NCI-H69 (cell line): Measurements from ENCODE around the gene GPAM.
"Not testable (repeated sequence)": the region's sequence is repeated elsewhere in the genome, so short reads cannot be mapped to it uniquely, and the experiment has no call there.

Experiments used
- DNase-seq: peaks from one replicate; lab custom pipeline; 2025; lab: John Stamatoyannopoulos, UW

The GPAM gene

DNA sequence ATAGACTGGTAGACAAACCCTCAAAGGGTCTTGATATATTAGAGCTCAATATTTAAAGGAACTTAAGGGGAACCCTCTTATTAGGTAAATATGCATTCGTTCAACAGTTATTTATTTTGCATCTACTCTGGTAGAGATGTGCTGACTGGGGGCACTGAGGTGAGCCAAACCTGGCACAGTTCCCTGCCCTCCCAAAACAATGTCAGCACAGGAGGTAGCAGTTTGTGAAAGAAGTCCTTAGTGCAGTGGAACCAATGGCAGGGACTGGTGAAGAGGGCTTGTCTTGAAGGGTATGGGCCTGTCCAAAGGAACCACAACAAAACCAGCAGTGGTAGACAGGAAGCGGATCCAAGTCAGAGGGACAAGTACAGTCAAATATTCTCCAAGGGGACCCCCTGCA is 32.6 kb upstream of the GPAM start:
- no peak for DNase-seq

DNA sequence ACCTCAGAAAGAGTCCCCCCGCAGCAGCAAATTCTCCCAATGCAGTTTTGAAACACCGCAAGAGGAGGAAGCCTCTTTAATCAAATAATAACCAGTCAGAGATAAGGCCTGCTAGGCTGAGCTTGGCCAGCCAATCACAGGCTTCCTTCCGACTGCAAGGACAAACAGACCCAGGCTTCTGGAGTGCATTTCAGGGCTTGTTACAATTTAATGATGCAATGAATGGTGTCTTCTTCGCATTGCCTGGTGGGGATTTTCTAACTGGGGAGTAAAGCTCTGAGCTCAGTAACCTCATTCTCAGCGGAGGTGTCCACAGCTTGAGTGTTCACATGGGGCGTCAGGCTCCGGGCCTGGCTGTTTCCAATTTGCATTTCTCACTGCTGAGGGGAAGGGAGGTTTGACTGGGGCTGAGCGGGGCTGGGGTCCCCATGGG is 31.8 kb upstream of the GPAM start:
- no peak for DNase-seq

DNA sequence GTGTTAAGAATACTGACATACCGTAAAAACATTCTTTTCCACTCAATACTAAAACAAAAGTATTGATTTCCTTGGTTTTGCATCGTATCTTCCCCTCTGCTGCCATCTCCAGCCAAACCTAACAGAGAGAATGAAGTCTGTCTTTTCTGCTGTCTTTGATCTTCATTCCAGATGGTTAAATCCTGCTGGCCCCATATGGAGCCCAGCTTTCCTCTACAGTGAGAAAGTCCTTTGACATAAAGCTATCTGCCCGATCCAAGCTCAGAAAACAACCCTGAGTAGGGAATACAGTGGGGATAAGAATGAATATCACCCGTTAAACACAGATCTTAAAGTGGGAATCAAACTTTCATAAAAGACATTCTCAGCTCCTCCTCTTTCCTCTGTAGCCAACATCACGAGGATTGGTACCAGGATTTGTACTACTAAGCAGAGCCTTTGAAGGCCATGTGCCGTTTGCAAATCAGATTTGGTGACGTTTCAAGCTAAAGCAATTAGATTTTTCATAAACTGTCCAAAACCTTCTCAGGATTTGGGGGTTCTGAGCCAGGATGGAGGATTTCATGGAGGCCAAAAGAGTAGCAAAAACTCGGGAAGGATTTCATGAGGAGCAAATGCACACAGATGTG is 30.8 kb upstream of the GPAM start:
- DNase-seq: no peak

DNA sequence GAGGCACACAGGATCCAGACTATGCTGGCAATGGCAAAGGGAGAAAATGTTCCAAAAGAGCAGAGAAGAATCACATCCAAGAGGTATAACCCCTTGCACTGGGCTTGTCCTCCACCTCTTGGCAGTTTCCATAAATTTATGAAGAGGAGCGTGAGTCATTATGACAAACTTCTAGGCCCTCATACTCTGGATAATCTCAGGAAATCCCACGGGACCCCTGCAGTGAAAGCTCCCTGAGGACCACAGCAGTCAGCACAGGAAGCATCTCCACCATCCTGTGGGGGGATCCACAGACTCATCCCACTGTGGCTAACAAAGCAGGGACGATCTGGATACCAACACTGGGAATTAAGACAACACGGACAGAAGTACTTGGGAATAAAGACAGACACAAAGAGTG is 30.3 kb upstream of the GPAM start:
- DNase-seq: no peak

DNA sequence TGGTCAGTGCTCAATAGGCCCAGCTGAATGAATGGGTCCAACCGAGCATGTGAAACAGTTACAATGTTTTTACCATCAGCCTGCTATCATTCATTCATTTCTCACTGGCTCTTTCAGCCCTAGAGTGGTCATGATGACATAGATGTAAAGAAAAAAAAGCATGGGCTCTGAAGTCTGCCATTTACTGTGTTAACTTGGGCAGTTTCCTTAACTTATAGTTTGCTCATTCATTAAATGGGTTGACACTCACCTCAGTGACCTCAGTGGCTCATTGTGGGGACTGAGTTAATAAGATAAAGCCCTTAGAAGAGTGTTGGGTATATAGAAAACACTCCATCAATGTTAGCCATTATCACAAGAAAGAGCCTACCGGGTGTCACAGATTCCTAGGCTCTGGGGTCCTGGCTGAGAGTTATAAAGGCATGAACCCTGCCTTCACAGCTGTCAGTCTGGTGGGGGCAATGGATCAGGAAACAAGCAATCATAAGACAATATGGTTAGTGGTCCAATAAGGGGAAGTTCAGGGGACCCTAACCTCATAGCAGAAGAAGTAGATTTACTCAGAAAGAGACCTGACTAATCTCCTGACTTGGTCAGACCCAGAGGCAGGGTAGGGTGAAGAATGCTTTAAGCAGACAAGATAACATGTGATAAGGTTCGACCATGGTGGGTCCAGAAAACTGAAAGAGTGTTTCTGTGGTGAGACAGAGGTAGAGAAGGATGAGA is 29.7 kb upstream of the GPAM start:
- no peak for DNase-seq

DNA sequence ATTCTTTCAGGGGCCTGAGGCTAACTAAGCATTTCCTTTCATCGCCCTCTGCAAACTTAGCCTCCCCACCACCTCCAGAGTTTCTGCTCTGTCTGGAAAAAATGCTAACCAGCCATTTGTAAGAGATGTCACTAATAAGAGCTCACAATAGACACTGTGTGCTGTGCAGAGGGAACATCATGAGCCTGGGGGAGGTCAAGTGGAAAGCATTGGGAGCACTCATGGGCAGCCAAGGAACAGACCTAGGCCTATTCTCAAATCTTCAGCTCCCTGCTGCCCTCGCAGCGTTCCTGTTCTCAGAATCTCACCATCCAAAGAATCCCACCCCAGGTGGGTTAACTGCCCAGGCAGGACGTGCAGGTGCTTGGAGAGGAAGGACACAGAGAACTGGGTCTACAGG is 27.1 kb upstream of the GPAM start:
- no peak for DNase-seq

DNA sequence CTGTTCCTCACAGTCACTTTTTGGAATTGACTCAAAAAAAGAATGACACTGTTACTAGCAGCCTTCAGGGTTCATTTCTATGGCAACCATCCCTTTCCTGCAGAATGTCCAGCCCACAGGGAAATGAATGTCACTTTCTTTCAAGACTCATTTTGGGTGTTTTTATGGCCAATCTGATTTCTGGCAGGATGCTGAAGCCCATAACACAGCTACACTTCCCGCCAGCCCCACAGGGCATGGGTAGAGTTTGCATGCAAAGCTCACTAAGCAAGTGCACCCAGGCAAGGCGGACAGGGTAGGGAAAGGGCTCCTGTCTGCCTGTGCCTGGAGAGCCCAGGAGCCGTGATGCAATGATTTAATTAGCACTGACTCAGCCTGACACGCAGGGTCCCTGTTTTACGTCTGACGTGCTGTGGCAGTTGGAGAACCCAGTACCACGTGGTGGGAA is 26.1 kb upstream of the GPAM start:
- no peak for DNase-seq

DNA sequence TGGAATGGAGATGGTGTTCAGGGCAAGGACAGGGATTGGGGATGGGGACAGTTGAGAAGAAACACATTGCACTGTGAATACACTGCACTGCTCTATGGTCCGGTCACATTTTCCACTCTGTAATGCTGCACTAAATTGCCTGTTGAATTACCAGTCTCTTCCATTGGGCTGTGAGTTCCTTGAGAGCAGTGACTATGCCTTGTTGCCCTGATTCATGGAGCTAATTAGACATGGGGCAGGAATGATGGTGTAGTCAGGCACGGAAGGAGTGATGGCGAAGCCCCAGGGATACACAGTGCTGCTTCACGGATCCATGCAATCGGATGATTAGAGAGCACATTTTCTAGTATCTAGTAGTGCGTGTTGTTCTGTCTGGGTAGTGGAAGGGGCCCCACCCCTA is 25.4 kb upstream of the GPAM start:
- no peak for DNase-seq

DNA sequence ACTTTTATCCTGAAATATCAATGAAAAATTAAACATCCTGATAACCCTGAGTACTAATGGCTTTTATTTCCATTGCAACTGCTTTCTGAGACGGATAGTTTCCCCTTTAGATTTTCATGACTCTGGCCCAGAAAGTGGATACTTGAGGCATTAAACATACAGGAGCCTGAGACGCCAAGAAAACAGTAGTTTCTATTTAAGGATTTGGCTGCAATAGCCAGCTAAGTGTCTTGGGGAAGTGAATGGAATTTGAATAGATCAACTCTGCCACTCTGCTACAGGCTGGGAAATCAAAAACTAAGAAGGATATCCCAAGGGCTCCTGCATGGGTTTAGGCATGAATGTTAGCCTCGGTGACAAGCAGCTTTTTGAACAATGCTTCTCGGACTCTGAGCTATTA is 24.7 kb upstream of the GPAM start:
- DNase-seq: no peak

DNA sequence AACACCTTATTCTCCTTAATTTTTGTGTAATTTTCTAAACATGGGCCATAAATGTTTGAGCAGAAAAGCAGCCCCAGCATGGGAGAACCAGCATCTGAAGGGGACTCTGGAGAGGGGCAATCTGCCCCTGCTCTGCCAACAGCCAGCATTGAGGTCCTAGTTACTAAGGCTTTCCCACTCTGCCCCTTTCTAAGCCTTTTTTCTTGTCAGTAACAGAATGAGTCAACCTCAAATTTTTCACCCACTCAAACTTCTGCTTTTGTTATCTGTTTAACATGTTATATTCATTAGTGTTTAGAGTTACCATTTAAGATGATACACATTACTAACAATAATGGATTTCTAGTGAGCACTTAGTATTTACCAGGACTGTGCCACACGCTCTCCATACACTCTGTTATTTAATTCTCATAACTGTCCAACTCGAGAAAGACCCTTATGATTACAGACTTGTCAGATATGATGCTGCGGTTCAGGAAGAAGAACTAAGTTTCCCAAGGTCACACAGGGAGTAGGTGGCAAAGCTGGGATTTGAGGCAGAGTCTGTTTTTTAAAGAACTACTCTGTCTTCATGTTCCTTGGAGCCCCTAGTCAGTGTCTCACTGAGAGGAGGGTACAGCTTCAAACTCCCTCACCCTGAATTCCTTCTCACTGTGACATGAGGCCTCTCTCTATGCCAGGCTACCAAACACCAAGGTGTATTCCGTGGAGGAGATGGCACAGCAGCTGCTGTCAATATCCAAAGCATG is 19.9 kb upstream of the GPAM start:
- no peak for DNase-seq

DNA sequence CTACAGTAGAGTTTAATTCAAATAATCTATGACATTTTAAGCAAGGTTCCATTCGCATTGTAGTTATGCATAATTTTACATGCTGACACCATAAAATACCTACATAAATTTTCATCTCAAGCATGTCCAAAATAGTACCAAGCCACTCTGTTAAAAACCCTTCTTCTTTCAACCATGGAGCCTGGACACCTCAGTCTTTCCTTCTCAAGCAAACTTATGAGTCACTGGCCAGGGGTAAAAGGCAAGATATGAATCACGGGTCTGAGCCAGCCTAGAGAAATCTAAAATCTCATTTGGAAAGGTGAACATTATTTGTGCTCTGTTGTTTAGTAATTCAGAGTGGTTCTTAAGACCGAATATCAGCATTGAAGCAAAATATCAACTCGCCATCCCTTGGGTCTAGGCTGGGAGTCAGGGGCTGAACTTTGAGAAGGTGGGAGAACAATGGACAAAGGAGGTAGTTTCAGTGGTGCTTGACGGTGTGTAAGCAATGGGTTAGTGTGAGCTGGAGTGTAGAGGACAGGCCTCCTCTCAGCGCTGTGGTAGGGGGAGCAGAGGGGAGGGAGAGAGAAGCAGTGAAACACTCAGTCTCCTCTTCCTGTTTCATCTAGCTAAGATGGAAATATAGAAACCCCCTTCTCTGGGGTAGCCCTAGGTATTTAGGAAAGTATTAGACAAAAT is 19.1 kb upstream of the GPAM start:
- no peak for DNase-seq

DNA sequence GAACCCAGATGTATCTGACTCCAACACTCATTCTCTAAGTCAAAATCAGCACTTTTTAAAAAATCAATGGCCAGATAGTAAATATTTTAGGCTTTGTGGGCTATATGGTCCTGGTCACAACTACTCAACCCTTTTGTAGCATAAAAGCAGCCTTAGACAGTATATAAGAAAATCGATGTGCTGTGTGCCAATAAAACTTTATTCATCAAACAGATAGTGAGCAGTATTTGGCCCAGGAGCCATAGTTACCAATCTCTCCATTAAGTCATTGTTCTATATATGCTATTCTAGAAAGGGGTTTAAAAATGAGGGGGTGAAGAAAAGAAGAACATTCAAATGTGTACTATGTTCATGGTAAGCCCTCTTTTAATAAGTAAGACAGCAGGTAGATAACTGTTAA is 18.5 kb upstream of the GPAM start:
- no peak for DNase-seq

DNA sequence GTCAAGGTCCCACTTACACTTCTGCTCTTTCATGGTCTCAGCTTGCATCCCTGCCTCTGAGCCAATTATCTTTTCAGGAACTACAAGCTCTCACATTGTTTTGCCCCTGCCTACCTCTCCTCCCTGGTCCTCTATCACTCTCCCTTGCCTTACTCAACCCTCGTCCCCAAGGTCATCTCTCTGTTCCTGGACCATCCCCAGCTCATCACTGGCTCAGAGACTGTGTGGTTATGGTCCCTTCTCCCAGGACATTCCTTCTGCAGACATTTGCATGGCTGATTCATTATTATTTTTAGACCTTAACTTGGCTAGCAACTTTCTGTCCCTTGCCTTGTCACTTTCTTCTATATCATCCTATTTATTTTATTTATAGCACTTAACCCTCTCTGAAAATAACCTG is 17.8 kb upstream of the GPAM start:
- no peak for DNase-seq

DNA sequence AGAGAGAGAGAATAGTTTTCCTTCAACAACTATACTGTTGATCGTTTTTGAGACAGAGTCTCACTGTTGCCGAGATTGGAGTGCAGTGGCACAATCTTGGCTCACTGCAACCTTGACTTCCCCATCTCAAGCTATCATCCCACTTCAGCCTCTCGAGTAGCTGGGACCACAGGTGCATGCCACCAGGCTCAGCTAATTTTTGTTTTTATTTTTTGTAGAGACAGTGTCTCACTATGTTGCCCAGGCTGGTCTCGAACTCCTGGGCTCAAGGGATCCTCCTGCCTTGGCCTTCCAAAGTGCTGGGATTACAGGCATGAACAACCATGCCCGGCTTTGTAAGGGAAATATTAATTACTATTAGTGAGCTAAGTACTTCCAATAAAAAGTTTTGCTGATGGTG is 16.7 kb upstream of the GPAM start:
- not testable (repeated sequence) for DNase-seq

DNA sequence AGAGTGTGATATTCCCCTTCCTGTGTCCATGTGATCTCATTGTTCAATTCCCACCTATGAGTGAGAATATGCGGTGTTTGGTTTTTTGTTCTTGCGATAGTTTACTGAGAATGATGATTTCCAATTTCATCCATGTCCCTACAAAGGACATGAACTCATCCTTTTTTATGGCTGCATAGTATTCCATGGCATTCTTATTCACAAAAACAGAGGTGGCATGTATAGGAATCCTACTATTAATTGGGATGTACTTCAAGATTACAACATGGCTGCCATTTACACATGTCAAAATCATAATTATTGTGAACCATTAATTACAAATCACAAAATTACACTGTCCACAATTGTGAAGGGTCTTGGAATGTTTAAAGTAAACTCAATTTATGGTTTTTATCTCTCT is 14.1 kb upstream of the GPAM start:
- DNase-seq: not testable (repeated sequence)

DNA sequence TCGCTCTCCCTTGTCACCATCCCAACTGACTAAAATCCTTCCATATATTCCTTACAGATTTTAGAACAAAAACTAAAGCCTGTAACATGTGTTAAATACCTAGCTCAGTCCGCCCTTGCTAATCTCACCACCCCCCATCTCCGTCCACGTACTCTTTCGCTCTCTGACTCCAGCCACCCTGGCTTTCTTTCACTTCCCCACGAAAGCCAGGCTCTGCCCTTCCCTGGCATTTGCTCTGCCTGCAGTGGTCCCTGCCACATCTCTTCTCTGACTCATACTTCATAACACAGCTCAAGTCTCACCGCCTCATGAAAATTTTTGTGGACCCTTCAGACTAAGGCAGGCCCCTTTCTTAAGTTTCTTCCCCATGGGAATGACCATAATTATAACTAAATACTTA is 11.7 kb upstream of the GPAM start:
- no peak for DNase-seq

DNA sequence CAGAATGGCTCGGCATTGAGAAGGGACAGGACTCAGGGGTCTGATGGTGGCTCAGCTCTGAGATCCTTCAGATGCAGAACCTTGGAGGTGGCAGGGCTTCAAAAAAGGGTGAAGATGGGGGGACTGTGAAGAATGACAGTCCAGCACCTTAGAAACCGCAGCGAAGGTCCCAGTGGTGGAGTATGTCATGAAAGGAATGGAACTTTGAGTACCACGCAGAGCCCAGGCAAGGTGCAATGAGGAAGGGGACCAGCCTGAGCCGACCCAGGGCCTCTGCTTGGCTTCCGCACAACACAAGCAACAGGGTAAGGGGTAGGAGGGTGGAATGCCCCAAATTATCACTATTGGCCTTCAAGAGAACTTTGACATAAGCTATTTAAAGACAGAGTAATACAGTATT is 8.2 kb upstream of the GPAM start:
- no peak for DNase-seq

DNA sequence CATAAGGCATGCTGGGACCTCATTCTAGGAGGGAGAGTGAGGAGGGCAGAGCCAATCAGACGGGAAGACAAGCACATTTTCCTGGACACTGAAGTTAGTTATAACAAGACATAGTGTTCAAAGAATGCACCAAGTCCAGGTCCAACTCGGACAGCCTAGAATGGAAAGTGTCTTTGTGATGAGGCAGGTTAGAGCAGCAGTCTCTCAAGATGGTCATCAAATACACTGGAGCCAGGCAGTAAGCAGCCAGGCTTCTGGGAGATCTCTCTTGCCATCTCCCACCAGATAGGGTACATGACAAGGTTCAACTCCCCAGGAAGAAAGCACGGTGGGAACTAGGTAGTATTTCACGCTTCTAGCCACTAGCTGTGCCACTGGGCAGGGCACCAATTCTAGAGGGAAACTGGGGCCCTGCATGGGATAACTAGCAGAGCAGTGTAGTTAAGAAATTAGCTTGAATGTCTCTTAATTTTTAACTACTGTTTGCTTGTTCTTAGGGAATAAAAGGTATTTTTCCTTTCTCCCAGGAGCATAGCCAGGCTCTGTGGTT is 7.6 kb upstream of the GPAM start:
- no peak for DNase-seq

DNA sequence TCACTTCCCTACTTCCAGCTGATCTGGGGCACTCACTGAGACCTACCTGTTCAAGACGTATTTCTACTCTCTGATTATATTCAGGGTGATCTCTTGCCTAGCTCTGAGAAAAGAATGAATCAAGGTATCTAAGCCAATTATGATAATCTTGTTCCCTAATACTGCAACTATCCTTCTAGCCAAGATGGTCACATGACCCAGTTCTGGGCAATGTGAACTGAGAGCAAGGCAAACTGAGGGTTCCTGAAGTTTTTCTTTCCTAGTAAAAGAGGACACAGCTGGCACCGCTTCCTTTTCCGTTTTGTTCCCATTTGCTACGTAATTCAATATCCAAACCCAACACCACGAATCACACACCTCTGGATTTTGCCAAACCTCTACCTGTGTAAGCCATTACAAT is 5.9 kb upstream of the GPAM start:
- no peak for DNase-seq

DNA sequence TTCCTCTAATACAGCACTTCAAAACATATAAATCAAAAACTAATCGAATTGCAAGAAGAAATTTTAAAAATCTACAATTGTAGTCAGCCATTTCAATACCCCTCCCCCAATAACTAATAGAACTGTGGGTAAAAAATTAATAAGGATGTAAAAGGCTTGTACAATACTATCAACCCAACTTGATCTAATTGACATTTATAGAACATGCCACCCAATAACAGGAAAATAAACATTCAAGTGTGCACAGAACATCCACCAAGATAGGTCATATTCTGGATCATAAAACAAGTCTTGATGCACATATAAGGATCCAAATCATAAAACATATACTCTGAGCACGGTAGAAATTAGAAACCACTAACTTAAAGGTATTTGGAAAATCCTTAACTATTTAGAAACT is 4.0 kb upstream of the GPAM start:
- DNase-seq: no peak

DNA sequence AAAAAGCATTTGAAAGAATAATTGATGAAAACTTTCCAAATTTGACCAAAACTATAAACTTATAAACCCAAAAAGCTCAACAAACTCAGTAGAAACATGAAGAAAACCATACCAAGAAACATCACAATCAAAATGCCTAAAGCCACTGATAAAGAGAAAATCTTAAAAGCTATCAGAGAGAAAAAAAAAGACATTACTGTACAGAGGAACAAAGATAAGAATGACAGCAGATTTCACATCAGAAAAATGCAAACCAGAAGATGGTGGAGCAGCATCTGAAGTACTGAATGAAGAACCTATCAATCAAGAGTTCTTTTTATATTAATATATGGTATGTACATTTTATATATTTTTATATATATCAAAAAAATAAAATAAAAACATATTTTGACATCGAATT is 2.4 kb upstream of the GPAM start:
- DNase-seq: no peak

DNA sequence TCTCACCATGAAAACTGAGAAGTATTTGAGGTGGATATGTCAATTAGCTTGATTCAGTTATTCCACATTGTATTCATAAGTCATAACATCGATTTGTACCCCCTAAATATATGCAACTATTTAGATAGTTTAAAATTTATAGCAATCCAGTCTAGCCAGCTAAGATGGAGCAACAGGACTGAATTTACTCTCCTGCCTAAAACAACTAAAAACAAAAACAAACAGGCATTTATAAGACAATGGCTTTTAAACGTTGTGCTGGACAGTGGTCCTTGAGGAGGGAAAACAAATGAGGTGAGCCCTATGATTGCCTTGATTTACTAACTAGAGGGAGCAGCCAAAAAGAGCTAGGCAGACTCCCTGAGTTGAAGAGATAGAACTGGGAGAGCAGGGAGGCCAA is 814 bp upstream of the GPAM start:
- peak; percentile 5 for DNase-seq

DNA sequence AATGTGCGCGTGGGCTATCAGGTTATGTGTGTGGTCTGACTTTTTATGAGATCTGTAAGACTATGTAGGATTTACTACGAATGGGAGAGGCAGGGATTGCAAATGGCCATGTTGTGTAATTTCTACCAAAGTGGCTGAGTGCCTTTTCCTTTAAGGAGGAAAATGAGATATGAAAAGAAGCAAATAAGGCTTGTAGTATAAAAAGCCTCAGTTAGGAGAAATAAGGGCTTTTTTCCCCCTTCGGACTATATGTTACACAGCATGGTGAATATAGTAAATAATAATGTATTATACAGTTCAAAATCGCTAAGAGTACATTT is 447 bp upstream of the GPAM start:
- DNase-seq: no peak
